GM12801 (cell line): ENCODE data around the gene CCSER1.

Source experiments
- TF ChIP-seq, protein P1 (sequence below): IDR thresholded peaks from one replicate; pipeline ENCODE4 v1.5.1; 2011; ENCODE audit warnings: control low read depth; ENCODE audit not compliant: insufficient read length; ENCODE audit errors: extremely low read depth

Gene CCSER1

DNA sequence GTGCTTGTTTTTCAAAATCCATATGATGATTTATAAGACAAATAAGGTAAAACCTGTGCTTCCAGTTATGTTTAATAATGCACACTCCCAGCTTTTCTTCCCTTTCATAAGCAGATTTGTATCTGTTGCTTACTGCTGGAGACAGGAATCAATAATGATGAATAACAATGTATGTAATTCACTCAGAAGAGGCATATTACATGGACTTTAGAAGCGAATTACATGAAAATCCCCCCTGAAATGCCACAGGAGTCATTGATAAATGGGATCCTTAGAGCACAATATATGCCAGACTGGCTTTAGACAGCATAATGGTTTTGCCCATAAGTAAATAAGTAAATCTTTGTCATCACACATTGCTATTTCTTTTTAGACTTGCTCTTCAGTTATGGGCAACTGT lies 892.3 kb downstream of the CCSER1 start:
- TF ChIP-seq, protein P1, sequence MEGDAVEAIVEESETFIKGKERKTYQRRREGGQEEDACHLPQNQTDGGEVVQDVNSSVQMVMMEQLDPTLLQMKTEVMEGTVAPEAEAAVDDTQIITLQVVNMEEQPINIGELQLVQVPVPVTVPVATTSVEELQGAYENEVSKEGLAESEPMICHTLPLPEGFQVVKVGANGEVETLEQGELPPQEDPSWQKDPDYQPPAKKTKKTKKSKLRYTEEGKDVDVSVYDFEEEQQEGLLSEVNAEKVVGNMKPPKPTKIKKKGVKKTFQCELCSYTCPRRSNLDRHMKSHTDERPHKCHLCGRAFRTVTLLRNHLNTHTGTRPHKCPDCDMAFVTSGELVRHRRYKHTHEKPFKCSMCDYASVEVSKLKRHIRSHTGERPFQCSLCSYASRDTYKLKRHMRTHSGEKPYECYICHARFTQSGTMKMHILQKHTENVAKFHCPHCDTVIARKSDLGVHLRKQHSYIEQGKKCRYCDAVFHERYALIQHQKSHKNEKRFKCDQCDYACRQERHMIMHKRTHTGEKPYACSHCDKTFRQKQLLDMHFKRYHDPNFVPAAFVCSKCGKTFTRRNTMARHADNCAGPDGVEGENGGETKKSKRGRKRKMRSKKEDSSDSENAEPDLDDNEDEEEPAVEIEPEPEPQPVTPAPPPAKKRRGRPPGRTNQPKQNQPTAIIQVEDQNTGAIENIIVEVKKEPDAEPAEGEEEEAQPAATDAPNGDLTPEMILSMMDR, result no peak

DNA sequence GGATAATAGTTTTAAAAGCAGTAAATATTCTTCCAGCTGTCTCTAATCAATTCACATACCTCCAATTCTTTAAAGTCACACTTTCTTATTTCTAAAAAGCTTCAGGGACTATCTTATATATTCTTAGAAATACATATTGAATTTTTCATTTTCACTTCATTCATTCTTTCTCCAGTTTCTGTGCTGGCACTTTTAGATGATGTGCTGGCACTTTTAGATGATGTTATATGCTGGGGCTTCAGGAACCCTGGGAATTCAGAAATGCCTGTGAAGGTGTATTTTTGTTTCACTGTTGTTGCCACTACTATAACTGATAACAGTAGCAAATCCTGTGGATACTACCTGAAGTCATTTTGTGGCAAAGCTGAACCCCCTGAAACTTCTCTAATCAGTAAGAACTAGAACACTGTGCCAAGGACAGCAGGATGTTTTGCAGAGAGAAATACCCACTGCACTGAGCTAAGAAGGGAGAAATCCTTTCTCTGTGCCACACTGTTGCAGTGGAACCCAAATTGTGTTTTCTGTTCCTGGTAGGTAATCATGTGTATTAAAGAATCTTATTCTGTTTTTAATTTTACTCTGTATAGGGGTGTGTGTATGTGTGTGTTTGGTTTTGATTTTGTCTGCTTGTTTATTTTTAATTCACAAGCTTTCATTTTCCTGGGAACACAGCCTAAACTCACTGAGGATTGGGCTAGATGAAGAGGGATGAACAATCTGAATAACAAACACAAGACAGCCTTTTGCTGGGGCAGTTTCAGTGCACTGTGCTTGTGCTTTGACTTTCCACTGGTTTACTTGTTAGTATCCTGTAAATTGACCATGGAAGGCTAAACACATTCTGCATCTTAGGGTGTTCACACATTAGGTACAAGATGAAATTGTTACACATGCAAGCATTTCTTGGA lies 898.3 kb downstream of the CCSER1 start:
- TF ChIP-seq, protein P1, result no peak

DNA sequence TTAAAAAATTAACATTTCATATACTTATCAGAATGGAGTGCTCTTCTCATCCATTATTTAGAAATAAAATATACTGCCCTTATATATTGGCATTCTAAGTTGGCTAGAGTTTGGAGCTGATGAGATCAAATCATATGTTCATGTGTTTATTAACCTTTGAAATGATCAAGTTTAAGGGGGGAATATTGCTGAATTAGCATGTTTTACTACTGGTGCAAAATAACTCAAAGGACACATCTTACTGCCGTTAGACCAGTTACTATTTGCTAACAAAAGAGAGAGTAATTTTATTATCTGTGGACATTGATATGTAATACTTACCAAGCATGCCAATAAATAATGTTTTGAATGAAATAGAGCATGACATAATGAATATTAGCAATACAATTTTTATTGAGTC lies 901.0 kb downstream of the CCSER1 start:
- TF ChIP-seq, protein P1, result no peak

DNA sequence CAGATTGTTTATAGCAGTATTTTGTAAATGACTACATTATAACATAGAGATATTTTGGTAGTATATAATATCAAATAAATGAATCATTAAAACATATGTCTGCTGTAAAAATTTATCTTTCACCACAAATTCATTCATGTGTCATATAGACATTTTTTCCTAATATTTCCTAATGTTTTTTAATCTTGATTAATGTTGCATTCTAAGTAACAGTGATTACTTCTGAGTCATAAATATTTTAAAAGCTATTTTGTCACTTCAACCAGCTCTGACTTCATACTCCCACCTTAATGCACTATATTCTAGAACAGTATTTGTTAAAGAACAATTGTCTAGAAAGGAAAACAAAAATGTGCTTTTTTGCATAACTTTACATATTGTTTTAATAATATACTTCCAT lies 904.6 kb downstream of the CCSER1 start:
- TF ChIP-seq, protein P1, result no peak

GRCh38 chr4:91032725-91033445 lies 905.7 kb downstream of the CCSER1 start:
- TF ChIP-seq, protein P1, result no peak

DNA sequence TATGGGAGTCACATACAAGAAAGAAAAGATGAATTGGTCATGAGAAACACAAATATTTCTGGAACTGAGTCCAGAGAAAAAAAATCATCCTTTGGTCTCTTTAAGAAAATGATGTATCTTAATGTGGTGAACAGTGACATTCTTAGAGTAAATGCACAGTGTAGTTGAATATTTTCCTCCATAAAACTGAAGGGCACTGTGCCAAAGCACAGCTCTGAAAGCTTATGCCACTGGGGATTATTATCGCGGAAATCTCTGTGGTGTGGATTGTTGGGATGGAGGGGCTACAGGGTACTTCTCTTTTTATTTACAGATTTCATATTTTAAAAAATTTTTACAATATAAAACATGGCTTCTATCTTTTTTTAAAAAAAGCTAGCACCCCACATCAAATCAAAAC lies 908.1 kb downstream of the CCSER1 start:
- TF ChIP-seq, protein P1, result no peak

DNA sequence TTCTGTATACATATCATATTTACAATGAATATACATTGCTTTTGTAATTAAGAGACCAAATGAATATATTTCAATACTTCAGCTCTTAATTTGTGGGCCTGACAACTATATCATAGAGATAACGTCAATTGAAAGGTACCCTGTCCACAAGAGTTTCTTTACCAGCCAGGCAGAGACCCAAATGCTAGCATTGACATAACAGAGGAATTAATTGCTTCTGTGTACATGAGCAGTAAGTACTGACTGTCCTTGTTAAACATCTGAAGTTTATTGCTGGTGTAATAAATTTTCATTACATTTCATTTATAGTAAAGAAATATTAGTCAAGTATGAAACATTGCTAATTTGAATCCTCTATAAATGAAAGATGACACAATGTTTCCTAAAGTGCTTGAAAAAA lies 910.8 kb downstream of the CCSER1 start:
- TF ChIP-seq, protein P1, result no peak
